Urothelium cell line (cell line): Measurements from ENCODE around the gene HLA-G.
A peak's percentile ranks its signal among the peaks of the same experiment; 100 is the strongest.
"Not testable (repeated sequence)": the region's sequence is repeated elsewhere in the genome, so short reads cannot be mapped to it uniquely, and the experiment has no call there.

Experiments
- DNase-seq: peaks from one replicate; pipeline ENCODE4 v3.0.0; 2011; ENCODE audit warnings: low spot score, mixed read lengths
- FAIRE-seq: peaks from 2 replicates; lab custom pipeline; 2011; peaks lifted over from hg19 to GRCh38; lab: Jason Lieb, UNC

The HLA-G gene

DNA sequence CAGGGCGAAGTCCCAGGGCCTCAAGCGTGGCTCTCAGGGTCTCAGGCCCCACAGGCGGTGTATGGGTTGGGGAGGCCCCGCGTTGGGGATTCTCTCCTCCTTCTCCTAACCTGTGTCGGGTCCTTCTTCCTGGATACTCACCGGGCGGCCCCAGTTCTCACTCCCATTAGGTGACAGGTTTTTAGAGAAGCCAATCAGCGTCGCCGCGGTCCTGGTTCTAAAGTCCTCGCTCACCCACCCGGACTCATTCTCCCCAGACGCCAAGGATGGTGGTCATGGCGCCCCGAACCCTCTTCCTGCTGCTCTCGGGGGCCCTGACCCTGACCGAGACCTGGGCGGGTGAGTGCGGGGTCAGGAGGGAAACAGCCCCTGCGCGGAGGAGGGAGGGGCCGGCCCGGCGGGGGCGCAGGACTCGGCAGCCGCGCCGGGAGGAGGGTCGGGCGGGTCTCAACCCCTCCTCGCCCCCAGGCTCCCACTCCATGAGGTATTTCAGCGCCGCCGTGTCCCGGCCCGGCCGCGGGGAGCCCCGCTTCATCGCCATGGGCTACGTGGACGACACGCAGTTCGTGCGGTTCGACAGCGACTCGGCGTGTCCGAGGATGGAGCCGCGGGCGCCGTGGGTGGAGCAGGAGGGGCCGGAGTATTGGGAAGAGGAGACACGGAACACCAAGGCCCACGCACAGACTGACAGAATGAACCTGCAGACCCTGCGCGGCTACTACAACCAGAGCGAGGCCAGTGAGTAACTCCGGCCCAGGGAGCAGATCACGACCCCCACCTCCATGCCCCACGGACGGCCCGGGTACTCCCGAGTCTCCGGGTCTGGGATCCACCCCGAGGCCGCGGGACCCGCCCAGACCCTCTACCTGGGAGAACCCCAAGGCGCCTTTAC lies at the start of gene HLA-G:
HLA-G (plus strand) TSS at position 247 of the 892 bp plus-strand sequence; CDS start at position 267, 20 bp downstream.
- no peak for DNase-seq
- no peak for FAIRE-seq

DNA sequence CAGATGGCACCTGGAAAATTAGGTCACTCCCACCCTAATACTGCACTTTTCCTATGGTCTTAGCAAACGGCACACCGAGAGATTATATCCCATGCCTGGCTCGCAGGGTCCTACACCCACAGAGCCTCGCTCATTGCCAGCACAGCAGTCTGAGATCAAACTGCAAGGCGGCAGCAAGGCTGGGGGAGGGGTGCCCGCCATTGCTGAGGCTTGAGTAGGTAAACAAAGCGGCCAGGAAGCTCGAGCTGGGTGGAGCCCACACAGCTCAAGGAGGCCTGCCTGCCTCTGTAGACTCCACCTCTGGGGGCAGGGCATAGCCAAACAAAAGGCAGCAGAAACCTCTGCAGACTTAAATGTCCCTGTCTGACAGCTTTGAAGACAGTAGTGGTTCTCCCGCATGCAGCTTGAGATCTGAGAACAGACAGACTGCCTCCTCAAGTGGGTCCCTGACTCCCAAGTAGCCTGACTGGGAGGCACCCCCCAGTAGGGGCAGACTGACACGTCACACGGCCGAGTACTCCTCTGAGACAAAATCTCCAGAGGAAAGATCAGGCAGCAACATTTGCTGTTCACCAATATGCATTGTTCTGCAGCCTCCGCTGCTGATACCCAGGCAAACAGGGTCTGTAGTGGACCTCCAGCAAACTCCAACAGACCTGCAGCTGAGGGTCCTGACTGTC lies 47.5 kb upstream of the HLA-G start:
- not testable (repeated sequence) for DNase-seq, FAIRE-seq

- DNase-seq (no peak), FAIRE-seq (no peak)
Observed at GRCh38 chr6:29789176-29789575, 38.4 kb upstream of the HLA-G start.

DNA sequence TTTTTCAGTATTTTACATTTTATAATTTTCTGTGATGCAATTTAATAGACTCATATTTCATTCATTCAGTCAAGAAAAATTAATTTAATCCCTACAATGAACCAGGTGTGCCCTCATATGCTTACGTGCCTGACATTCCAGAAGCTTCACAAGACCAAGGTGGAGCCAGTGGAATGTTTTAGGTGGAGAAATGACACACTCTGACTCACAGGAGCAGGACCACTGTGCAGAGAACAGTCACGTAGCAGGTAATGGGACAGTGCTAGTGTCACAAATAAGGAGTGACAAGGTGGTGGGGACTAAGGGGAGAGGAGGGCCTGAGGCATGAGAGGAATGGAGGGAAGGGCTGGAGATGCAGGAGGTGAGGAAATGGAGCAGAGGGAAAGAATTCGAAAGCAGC lies 37.0 kb upstream of the HLA-G start:
- FAIRE-seq (peak; percentile 30), DNase-seq (peak; percentile 42)

GRCh38 chr6:29791162-29791561 lies 36.5 kb upstream of the HLA-G start:
- DNase-seq: no peak
- no peak for FAIRE-seq

GRCh38 chr6:29791786-29792122 lies 35.9 kb upstream of the HLA-G start:
- DNase-seq: no peak
- FAIRE-seq: no peak

DNA sequence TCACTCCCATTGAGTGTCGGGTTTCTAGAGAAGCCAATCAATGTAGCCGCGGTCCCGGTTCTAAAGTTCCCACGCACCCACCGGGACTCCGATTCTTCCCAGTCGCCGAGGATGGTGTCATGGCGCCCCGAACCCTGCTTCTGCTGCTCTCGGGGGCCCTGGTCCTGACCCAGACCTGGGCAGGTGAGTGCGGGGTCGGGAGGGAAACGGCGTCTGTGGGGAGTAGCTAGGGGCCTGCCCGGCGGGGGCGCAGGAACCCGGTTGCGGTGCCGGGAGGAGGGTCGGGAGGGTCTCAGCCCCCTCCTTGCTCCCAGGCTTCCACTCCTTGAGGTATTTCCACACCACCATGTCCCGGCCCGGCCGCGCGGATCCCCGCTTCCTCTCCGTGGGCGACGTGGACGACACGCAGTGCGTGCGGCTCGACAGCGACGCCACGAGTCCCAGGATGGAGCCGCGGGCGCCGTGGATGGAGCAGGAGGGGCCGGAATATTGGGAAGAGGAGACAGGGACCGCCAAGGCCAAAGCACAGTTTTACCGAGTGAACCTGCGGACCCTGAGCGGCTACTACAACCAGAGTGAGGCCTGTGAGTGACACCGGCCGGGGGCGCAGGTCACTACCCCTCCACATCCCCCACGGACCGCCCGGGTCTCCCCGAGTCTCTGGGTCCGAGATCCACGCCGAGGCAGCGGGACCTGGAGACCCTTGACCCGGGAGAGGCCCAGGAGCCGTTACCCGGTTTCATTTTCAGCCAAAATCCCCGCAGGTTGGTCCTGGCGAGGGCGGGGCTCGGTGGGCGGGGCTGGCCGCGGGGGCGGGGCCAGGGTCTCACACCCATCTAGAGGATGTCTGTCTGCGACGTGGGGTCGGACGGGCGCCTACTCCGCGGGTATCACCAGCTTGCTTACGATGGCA lies 35.2 kb upstream of the HLA-G start:
- FAIRE-seq (peak; percentile 56), DNase-seq (peak; percentile 64)

GRCh38 chr6:29793036-29793356 lies 34.6 kb upstream of the HLA-G start:
- no peak for FAIRE-seq
- no peak for DNase-seq

DNA sequence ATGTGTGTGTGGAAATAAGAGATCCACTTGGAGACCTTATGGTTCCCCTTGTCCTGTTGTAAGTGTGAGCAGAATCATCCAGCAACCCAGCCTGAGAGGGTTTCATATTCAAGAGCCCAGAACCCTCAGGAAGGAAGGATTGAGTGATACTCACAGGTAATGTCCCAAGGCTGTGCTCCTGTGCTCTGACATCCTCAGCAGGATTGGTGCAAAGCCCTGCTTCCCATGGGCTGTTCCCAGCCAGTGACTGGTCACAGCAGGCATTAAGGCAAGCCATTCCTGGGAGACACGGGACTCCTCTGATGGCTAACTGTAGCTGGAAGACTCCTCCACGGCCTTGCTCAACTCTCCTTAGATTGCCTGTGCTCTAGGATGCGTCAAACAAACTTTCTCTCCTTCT lies 33.8 kb upstream of the HLA-G start:
- FAIRE-seq (no peak), DNase-seq (no peak)

DNA sequence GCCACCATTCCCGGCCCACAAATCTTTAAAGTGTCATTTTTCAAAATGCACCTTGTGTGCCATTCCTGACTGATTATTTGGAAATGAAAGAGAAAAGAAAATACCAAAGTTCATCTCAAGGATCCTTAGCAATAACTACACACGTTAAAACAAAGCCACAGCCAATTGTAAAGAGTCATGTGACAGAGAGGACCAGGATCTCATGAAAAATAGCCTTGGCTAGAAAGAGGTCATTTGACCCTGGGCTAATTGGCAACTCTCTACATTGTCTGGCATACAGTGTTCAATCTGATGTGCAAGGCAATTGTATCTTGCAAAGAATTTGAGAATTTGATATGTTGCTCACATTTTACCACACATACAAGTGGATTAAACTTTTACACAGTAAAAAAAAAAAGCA lies 31.6 kb upstream of the HLA-G start:
- no peak for DNase-seq
- peak; percentile 20 for FAIRE-seq

DNA sequence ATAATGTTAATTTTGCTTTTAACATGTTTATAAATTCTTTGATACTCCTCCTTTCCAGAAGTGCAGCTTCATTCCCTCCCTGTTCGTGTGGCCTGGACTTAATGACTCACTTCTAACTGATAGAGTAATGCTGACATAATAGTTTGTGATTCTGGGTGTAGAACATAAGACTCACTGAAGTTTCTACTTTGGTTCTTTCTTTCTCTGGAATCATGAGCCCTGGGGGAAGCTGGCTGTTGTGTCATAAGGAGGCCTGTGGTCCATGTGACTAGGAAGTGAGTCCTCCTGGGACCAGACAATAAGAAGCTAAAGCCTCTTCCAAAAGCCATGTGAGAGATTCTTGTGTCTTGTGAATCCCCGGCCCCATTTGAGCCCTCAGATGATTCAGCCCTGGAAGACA lies 30.5 kb upstream of the HLA-G start:
- no peak for DNase-seq
- no peak for FAIRE-seq

- DNase-seq: no peak
- no peak for FAIRE-seq
Observed at GRCh38 chr6:29797966-29798365, 29.7 kb upstream of the HLA-G start.

GRCh38 chr6:29800254-29800653 lies 27.4 kb upstream of the HLA-G start:
- DNase-seq (no peak), FAIRE-seq (no peak)

DNA sequence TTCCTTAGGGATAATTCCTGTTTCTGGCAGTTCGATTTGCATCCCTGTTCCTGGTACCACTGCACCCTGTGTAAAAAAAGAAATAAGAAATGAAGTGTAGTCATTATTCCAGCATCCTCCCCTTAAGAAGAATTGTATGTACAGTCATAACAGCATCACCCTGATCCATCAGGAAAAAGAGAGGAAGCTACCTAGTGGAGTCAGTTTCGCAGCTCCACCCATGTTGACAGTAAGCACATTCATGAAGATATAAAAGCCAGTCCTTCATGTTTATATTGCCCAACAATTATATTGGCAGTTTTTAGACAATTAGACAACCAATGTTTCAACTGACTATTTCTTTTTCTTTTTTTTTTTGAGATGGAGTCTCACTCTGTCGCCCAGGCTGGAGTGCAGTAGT lies 21.2 kb upstream of the HLA-G start:
- no peak for FAIRE-seq
- no peak for DNase-seq

GRCh38 chr6:29809249-29809648 lies 18.4 kb upstream of the HLA-G start:
- FAIRE-seq (no peak), DNase-seq (no peak)

DNA sequence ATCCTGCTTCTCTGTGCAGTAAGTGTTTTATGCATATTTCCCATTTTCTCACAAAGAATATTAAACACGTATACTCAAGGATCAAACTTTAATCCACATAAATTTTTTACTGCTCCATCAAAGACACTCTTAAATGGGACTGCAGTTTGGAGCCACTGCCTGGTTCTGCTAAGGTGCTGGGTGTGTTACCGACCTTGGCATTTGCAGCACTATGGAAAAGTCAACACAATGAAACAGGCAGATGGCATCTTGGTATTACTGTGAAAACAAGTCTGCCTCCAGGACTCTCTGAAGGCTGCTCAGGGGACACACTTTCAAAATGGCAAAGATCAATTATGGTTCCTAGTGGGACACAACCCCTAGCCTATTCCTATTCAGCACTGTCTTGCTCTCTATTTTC lies 17.3 kb upstream of the HLA-G start:
- FAIRE-seq (no peak), DNase-seq (no peak)

DNA sequence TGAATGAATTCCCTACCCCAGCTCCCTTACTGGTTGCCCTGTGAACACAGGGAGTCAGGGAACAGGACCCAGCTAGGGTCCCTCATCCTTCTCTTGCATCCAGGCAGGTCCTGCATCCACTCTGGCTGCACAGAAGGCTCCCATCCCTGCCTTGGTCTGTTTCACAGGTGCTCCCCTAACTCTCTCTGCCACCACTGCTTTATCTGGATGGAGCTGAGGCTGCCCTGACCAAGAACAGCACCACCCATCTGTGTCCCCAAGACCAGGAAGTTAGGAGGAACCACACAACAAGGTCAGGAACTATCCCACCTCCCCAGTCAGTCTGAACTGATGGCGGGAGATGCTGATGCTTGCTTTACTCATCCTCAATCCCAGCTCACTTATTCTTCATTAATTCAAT lies 16.2 kb upstream of the HLA-G start:
- DNase-seq: no peak
- FAIRE-seq: no peak

GRCh38 chr6:29813066-29813465 lies 14.6 kb upstream of the HLA-G start:
- FAIRE-seq (no peak), DNase-seq (no peak)

DNA sequence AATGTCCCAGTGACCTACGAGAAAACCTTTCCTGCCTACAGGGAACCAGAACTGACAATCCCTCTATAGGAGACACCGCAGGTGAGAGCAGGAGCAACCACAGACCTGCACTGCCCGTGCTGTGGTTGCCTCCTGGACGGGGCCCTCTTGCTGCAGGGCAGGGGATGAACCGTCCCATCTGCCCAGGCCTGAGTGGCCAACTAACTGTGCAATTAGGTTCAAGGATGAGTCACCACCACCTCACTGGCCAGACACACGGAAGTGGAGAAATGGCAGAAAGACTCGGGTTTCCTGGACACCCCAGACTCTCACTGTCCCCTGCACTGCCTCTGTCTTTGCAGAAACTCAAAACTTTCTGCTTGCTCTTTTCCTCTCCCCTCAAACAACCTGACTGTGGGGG lies 13.8 kb upstream of the HLA-G start:
- FAIRE-seq (no peak), DNase-seq (peak; percentile 20)

GRCh38 chr6:29814379-29815117 lies 13.1 kb upstream of the HLA-G start:
- FAIRE-seq (no peak), DNase-seq (no peak)
